ENCODE results near the gene USP50.
"Not testable (repeated sequence)": the region's sequence is repeated elsewhere in the genome, so short reads cannot be mapped to it uniquely, and the experiment has no call there.

Gene USP50

GRCh38 chr15:50513001-50513400 is 33.5 kb downstream of the USP50 start:
- no peak for DNase-seq (ENCODE audit: low read depth)

DNA sequence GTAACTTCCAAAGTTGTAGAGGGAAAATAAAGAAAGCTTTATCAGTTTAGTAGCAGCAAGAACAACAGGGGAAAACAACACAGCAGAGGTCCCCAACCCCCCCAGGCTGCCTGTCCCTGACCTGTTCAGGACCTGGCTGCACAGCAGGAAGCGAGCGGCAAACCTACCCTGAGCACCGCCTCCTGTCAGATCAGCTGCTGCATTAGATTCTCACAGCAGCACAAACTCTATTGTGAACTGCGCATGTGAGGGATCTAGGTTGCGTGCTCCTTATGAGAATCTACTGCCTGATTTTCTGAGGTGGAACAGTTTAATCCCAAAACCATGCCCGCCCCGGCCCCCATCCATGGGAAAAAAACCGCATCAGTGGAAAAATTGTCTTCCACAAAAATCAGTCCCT is 40.3 kb downstream of the USP50 start:
- DNase-seq (ENCODE audit: low read depth): no peak

More at GRCh38 chr15:50513001-50513400, 33.5 kb downstream of the USP50 start:
- no peak overlapping the region for H3K4me3 ChIP-seq (ENCODE audit: low read depth, low read length)

GRCh38 chr15:50505656-50506055 is 40.8 kb downstream of the USP50 start:
- not testable (repeated sequence) for DNase-seq (ENCODE audit: low read depth)

More for the DNA sequence above, 40.3 kb downstream of the USP50 start:
- no peak overlapping the region for H3K4me3 ChIP-seq (ENCODE audit: low read depth, low read length)

GRCh38 chr15:50503144-50503543 is 43.3 kb downstream of the USP50 start:
- no peak overlapping the region for H3K4me3 ChIP-seq (ENCODE audit: low read depth, low read length)
- no peak for DNase-seq (ENCODE audit: low read depth)

More at GRCh38 chr15:50505656-50506055, 40.8 kb downstream of the USP50 start:
- not testable (repeated sequence) for H3K4me3 ChIP-seq (ENCODE audit: low read depth, low read length)

GRCh38 chr15:50501815-50502214 is 44.7 kb downstream of the USP50 start:
- no peak for DNase-seq (ENCODE audit: low read depth)
- no peak overlapping the region for H3K4me3 ChIP-seq (ENCODE audit: low read depth, low read length)

GRCh38 chr15:50500352-50500751 is 46.1 kb downstream of the USP50 start:
- no peak overlapping the region for H3K4me3 ChIP-seq (ENCODE audit: low read depth, low read length)
- no peak for DNase-seq (ENCODE audit: low read depth)

GRCh38 chr15:50496692-50497091 is 49.8 kb downstream of the USP50 start:
- DNase-seq (ENCODE audit: low read depth): no peak
- H3K4me3 ChIP-seq (ENCODE audit: low read depth, low read length): no peak overlapping the region

DNA sequence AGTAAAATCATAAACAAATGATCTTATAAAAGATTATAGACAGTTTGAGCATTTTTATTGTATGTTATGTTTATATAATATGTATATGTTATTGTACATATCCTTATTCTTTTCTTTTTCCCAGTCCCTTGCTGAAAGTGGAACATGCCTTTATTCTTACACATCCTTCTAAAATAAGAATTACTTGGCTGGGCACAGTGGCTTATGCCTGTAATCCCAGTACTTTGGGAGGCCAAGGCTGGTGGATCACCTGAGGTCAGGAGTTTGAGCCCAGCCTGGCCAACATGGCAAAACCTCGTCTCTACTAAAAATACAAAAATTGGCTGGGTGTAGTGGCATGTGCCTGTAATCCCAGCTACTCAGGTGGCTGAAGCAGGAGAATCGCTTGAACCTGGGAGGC is 51.9 kb downstream of the USP50 start:
- not testable (repeated sequence) for DNase-seq (ENCODE audit: low read depth); H3K4me3 ChIP-seq (ENCODE audit: low read depth, low read length)

DNA sequence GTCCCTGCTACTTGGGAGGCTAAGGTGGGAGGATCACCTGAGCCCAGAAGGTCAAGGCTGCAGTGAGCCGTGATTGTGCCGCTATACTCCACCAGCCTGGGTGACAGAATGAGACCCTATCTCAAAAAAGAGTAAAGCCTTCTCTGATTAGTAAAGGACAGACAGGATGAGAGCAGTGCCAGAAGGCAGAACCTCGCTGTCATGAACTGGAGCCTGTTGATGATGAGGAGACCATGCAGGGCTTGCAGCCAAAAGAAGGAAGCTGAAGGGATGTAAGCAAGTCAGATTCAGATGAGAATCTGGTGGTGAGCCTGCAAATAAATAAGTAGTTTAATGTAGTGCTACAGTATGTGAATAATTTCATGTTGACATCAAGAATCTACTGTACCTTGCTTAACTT is 52.8 kb downstream of the USP50 start:
- no peak for DNase-seq (ENCODE audit: low read depth)
- no peak overlapping the region for H3K4me3 ChIP-seq (ENCODE audit: low read depth, low read length)

DNA sequence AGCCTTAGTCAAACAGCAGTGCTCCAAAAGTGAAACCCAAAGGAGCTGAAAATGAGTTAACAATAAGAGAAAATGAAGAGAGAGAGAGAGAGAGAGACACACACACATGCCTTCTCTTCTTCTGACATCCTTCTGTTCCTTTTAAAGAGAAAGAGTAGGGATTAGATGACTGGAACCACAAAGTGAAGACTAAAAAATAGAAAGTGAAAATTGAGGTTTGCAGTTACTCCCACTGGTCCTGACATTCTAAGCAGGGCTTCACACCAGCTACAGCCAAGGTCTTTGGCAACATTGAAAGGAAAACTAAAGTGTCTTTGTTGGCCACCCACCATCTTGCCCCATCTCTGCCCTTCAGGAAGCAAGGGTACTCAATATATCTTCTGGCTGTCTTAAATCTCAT is 59.2 kb downstream of the USP50 start:
- no peak overlapping the region for H3K4me3 ChIP-seq (ENCODE audit: low read depth, low read length)
- DNase-seq (ENCODE audit: low read depth): no peak

- DNase-seq (ENCODE audit: low read depth): no peak
- H3K4me3 ChIP-seq (ENCODE audit: low read depth, low read length): no peak overlapping the region
These were observed 61.1 kb downstream of the USP50 start for GRCh38 chr15:50485389-50485788.

DNA sequence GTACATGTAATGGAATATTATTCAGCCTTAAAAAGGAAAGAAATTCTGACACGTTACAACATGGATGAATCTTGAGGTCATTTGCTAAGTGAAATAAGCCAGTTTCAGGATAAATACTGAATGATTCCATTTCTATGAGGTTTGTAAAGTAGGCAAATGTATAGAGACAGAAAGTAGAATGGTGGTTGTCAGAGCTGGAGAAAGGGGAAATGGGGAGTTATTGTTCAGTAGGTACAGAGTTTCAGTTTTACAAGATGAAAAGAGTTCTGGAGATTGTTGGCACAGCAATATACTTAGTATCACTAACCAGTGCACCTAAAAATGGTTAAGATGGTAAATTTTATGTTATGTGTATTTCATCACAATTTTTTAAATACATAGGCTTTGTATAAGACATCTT is 61.7 kb downstream of the USP50 start:
- DNase-seq (ENCODE audit: low read depth): no peak
- H3K4me3 ChIP-seq (ENCODE audit: low read depth, low read length): no peak overlapping the region

GRCh38 chr15:50476143-50476542 is 70.3 kb downstream of the USP50 start:
- no peak overlapping the region for H3K4me3 ChIP-seq (ENCODE audit: low read depth, low read length)
- DNase-seq (ENCODE audit: low read depth): no peak

- DNase-seq (ENCODE audit: low read depth): no peak
These were observed 75.4 kb downstream of the USP50 start for GRCh38 chr15:50471072-50471471.

GRCh38 chr15:50463423-50464358 is 82.8 kb downstream of the USP50 start:
- DNase-seq (ENCODE audit: low read depth): no peak
- no peak overlapping the region for H3K4me3 ChIP-seq (ENCODE audit: low read depth, low read length)

More at GRCh38 chr15:50471072-50471471, 75.4 kb downstream of the USP50 start:
- no peak overlapping the region for H3K4me3 ChIP-seq (ENCODE audit: low read depth, low read length)

GRCh38 chr15:50458348-50459112 is 87.9 kb downstream of the USP50 start:
- no peak for DNase-seq (ENCODE audit: low read depth)
- no peak overlapping the region for H3K4me3 ChIP-seq (ENCODE audit: low read depth, low read length)

DNA sequence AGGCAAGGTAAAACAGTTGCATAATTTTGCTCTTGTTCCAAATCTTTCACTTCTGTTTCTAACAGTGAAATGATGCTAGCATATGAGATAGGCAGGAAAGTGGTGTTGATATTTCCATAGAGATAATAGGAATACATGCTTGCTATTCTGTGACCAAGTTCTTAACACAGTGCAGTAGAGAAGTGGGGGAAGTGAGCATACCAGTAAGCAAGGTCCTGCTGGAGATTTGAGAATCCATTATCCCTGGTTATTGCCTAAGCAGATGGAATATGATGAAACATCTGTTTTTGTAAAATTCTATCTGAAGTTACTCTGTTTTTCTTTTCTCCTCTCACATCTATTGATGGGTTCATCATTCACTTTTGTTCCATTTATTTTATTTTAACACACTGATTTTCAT is 93.5 kb downstream of the USP50 start:
- no peak for DNase-seq (ENCODE audit: low read depth)
- H3K4me3 ChIP-seq (ENCODE audit: low read depth, low read length): no peak overlapping the region

Data from skeletal muscle cell (primary cell).